OCI-LY1 (cell line): ENCODE results near the gene TBCD.

Source experiments
- H2AFZ ChIP-seq: fragments of 200-600 bp; sonication (generic), shearing (Covaris generic); 2 replicates; pipeline ENCODE4 v1.6.0; 2014; ENCODE audit warnings: antibody characterized with exemption, mild to moderate bottlenecking, low read length
- H3F3A ChIP-seq: fragments of 200-600 bp; sonication (generic), shearing (Covaris generic); 2 replicates; pipeline ENCODE4 v1.6.0; 2014; ENCODE audit warnings: mild to moderate bottlenecking, antibody characterized with exemption, low read length, moderate library complexity; ENCODE audit not compliant: insufficient read depth
- H3K27ac ChIP-seq: fragments of 200-600 bp; sonication (generic); 2 replicates; pipeline ENCODE4 v1.5.1; 2014; ENCODE audit warnings: low read length, mixed run types, mild to moderate bottlenecking, low read depth; ENCODE audit not compliant: poor library complexity, severe bottlenecking
- H3K27me3 ChIP-seq: fragments of 200-600 bp; sonication (generic); 2 replicates; pipeline ENCODE4 v1.6.0; 2014; ENCODE audit warnings: antibody characterized with exemption, mild to moderate bottlenecking, low read length, moderate library complexity; ENCODE audit not compliant: insufficient read depth
- H3K36me3 ChIP-seq: fragments of 200-600 bp; sonication (generic); 2 replicates; pipeline ENCODE4 v1.6.1; 2014; ENCODE audit warnings: mild to moderate bottlenecking, antibody characterized with exemption, low read length, moderate library complexity, mixed read lengths; ENCODE audit not compliant: insufficient read depth
- H3K4me1 ChIP-seq: fragments of 200-600 bp; sonication (generic); 2 replicates; pipeline ENCODE4 v1.5.1; 2014; ENCODE audit warnings: mild to moderate bottlenecking, low read length, moderate library complexity; ENCODE audit not compliant: insufficient read depth, severe bottlenecking
- H3K4me2 ChIP-seq: fragments of 200-600 bp; sonication (generic), shearing (Covaris generic); 2 replicates; pipeline ENCODE4 v1.6.1; 2014; ENCODE audit warnings: low read length
- H3K4me3 ChIP-seq: fragments of 200-600 bp; sonication (generic); 2 replicates; pipeline ENCODE4 v1.5.1; 2014; ENCODE audit warnings: low read length, low read depth, mild to moderate bottlenecking, mixed read lengths; ENCODE audit not compliant: poor library complexity, severe bottlenecking
- H3K79me2 ChIP-seq: fragments of 200-600 bp; shearing (Covaris generic); 2 replicates; pipeline ENCODE4 v1.6.1; 2016; ENCODE audit warnings: mixed run types, low read length, mixed read lengths; ENCODE audit not compliant: insufficient read depth
- H3K9ac ChIP-seq: fragments of 200-600 bp; sonication (generic), shearing (Covaris generic); 2 replicates; pipeline ENCODE4 v1.6.1; 2014; ENCODE audit warnings: mild to moderate bottlenecking, low read length, mixed read lengths
- H3K9me2 ChIP-seq: fragments of 200-600 bp; sonication (generic), shearing (Covaris generic); 2 replicates; pipeline ENCODE4 v1.6.1; 2014; ENCODE audit warnings: low read depth, mild to moderate bottlenecking, low read length, mixed read lengths
- H3K9me3 ChIP-seq: fragments of 200-600 bp; shearing (Covaris generic); 2 replicates; pipeline ENCODE4 v1.6.1; 2014; ENCODE audit warnings: low read length, mixed read lengths
- H4K20me1 ChIP-seq: fragments of 200-600 bp; sonication (generic), shearing (Covaris generic); 2 replicates; pipeline ENCODE4 v1.6.0; 2016; ENCODE audit warnings: mild to moderate bottlenecking, low read length; ENCODE audit not compliant: insufficient read depth
- EZH2 ChIP-seq: fragments of 200-600 bp; sonication (generic), shearing (Covaris generic); IDR thresholded peaks from 2 replicates; pipeline ENCODE4 v1.8.0; 2017; ENCODE audit warnings: borderline replicate concordance, mixed run types, mild to moderate bottlenecking, antibody characterized with exemption, low read length, moderate library complexity, mixed read lengths
- TF ChIP-seq, protein P1 (sequence below): fragments of 200-600 bp; sonication (generic), shearing (Covaris generic); IDR thresholded peaks from 2 replicates; pipeline ENCODE4 v1.5.1; 2017; ENCODE audit warnings: mild to moderate bottlenecking, antibody characterized with exemption, low read length, moderate library complexity, mixed read lengths

TBCD gene

DNA sequence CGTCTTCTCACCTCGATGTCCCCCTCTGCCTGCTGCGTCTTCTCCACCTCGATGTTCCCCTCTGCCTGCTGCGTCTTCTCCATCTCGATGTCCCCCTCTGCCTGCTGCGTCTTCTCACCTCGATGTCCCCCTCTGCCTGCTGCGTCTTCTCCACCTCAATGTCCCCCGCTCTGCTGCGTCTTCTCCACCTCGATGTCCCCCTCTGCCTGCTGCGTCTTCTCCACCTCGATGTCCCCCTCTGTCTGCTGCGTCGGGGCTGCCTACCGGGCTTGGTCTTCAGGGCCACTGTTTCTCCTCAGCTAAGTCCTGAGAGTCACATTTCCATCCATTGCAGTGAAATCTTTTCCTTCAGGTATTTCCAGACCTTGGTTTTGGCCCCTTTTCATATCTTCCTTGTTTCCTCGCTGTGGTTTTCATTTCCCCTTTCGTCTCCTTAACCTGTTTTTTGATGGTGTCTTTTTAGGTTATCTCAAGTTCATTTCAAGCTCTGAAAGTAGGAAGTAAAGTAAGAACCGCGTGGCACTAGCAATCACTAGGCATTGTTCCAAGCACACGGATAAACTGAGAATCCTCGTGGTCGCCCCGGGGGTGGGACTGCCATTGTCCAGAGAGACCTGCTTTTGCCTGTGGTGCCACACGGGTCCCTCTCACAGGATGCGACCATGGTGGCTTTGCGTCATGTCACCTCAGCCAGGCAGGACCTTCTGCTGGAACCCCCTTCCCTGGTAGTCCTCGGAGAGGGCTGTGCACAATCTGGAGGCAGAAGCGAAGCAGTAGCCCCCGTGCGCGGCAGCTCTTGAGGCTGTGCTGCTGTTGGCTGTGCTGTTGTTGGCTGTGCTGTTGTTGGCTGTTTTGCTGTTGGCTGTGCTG is 97.4 kb downstream of the TBCD start:
- Histone ChIP-seq H3K27ac (no peak overlapping the region), H3K9me2 (no peaks in the 10 kb centered on the region), H2AFZ (no peak overlapping the region), H3K79me2 (no peaks in the 10 kb centered on the region), H3K4me1 (peaks cover 14% of the 10 kb centered on the region), H3K4me3 (no peak overlapping the region), H3K36me3 (peaks cover 8% of the 10 kb centered on the region; the same call in 1 of the 2 replicates), H3K4me2 (no peak overlapping the region; the same call in 1 of the 2 replicates), H3K9ac (no peak overlapping the region), H3F3A (no peaks in the 10 kb centered on the region), H3K9me3 (no peaks in the 10 kb centered on the region), H4K20me1 (no peaks in the 10 kb centered on the region), H3K27me3 (no peaks in the 10 kb centered on the region)
- TF ChIP-seq, protein P1, sequence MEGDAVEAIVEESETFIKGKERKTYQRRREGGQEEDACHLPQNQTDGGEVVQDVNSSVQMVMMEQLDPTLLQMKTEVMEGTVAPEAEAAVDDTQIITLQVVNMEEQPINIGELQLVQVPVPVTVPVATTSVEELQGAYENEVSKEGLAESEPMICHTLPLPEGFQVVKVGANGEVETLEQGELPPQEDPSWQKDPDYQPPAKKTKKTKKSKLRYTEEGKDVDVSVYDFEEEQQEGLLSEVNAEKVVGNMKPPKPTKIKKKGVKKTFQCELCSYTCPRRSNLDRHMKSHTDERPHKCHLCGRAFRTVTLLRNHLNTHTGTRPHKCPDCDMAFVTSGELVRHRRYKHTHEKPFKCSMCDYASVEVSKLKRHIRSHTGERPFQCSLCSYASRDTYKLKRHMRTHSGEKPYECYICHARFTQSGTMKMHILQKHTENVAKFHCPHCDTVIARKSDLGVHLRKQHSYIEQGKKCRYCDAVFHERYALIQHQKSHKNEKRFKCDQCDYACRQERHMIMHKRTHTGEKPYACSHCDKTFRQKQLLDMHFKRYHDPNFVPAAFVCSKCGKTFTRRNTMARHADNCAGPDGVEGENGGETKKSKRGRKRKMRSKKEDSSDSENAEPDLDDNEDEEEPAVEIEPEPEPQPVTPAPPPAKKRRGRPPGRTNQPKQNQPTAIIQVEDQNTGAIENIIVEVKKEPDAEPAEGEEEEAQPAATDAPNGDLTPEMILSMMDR = no peak
- TF ChIP-seq EZH2 = no peak

DNA sequence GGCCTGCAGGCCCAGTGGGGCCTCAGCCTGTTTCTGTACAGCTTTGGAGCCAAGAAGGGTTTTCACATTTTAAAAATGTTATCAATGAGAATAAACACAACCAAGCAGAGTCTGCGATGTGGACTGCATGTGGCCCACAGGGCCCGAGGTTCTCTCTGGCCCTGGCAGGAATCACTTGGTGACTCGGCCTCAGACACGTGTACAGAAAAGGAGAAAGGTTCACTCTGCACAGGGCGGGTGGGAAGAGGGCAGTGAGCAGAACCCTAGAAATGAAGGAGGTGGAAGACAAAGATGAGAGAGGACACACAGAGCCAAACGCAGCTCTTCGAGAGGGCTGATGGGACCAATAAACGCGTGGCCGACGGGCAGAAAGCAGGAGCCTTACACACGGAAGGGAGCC is 99.5 kb downstream of the TBCD start:
- H3K9me3 ChIP-seq = no peaks in the 10 kb centered on the region
- H3F3A ChIP-seq = no peaks in the 10 kb centered on the region
- H3K27me3 ChIP-seq = no peaks in the 10 kb centered on the region
- H3K4me3 ChIP-seq = no peak overlapping the region
- TF ChIP-seq, protein P1 = no peak
- TF ChIP-seq EZH2 = no peak
- H4K20me1 ChIP-seq = no peaks in the 10 kb centered on the region
- no peaks in the 10 kb centered on the region for H3K9me2 ChIP-seq
- H3K36me3 ChIP-seq = peaks cover 8% of the 10 kb centered on the region; the same call in 1 of the 2 replicates
- no peak overlapping the region for H3K27ac ChIP-seq
- H3K79me2 ChIP-seq = no peaks in the 10 kb centered on the region
- no peak overlapping the region for H3K4me2 ChIP-seq
- peaks cover 7% of the 10 kb centered on the region for H3K4me1 ChIP-seq
- no peak overlapping the region for H2AFZ ChIP-seq
- no peak overlapping the region for H3K9ac ChIP-seq

DNA sequence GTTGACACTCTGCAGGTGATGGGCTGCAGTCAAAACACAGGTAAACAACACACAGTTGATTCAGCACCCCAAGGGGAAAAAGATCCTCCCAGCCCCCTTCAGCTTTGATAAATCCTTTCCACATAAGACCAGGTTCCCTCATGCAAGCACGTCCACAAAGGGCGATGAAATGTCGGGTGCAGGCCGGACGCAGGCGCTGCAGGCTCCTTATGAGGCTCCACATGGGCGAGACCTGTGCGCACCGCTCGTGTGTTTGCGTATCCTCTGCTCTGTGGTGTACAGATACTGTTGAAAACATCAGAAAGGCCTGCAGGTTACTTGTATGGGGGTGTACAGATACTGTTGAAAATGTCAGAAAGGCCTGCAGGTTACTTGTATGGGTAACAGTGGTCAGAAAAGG is 102.4 kb downstream of the TBCD start:
- TF ChIP-seq, protein P1 = no peak
- Histone ChIP-seq H3K9me2 (no peaks in the 10 kb centered on the region), H3K79me2 (no peaks in the 10 kb centered on the region), H3K9ac (no peak overlapping the region), H3K4me3 (no peak overlapping the region), H3K4me1 (peaks cover 12% of the 10 kb centered on the region), H3K36me3 (peaks cover 8% of the 10 kb centered on the region; the same call in 1 of the 2 replicates), H3F3A (no peaks in the 10 kb centered on the region), H3K27ac (no peak overlapping the region), H4K20me1 (no peaks in the 10 kb centered on the region), H3K4me2 (no peak overlapping the region), H3K27me3 (no peaks in the 10 kb centered on the region), H2AFZ (no peak overlapping the region), H3K9me3 (no peaks in the 10 kb centered on the region)
